Endometrium (tissue), 2 donors: Measurements from ENCODE around the gene SNN.

Experiments
- FAIRE-seq: peaks from 2 replicates; lab custom pipeline; 2012; peaks lifted over from hg19 to GRCh38; lab: Jason Lieb, UNC
- donor health status: control.
- donor health status: control.

The SNN gene

GRCh38 chr16:11635113-11635652, 33.1 kb upstream of the SNN start:
- no peak for FAIRE-seq

GRCh38 chr16:11635679-11636171, 32.5 kb upstream of the SNN start:
- FAIRE-seq, result no peak

GRCh38 chr16:11636172-11636721, 32.0 kb upstream of the SNN start:
- FAIRE-seq, result no peak

GRCh38 chr16:11637320-11637719, 30.9 kb upstream of the SNN start:
- FAIRE-seq, result no peak

- FAIRE-seq, result no peak
Measured at GRCh38 chr16:11638140-11638539, 30.1 kb upstream of the SNN start.

- FAIRE-seq, result no peak
Measured at GRCh38 chr16:11639008-11639562, 29.2 kb upstream of the SNN start.

GRCh38 chr16:11639925-11640899, 28.0 kb upstream of the SNN start:
- no peak for FAIRE-seq

GRCh38 chr16:11640987-11641817, 27.1 kb upstream of the SNN start:
- no peak for FAIRE-seq

- no peak for FAIRE-seq
Measured at GRCh38 chr16:11642765-11643116, 25.5 kb upstream of the SNN start.

- FAIRE-seq, result no peak
Measured at GRCh38 chr16:11649276-11649675, 19.0 kb upstream of the SNN start.

GRCh38 chr16:11650641-11651591, 17.3 kb upstream of the SNN start:
- no peak for FAIRE-seq

- no peak for FAIRE-seq
Measured at GRCh38 chr16:11651796-11652195, 16.5 kb upstream of the SNN start.

GRCh38 chr16:11655655-11656054, 12.6 kb upstream of the SNN start:
- no peak for FAIRE-seq

- no peak for FAIRE-seq
Measured at GRCh38 chr16:11657556-11657955, 10.7 kb upstream of the SNN start.

GRCh38 chr16:11658896-11659708, 9.2 kb upstream of the SNN start:
- no peak for FAIRE-seq

- no peak for FAIRE-seq
Measured at GRCh38 chr16:11660565-11660964, 7.7 kb upstream of the SNN start.

GRCh38 chr16:11662582-11662981, 5.7 kb upstream of the SNN start:
- no peak for FAIRE-seq

- FAIRE-seq, result no peak
Measured at GRCh38 chr16:11665071-11665491, 3.2 kb upstream of the SNN start.

GRCh38 chr16:11666103-11667055, 1.9 kb upstream of the SNN start:
- FAIRE-seq, result no peak
